Mesenchymal stem cell (in vitro differentiated cells and primary cell): ENCODE measurements around the gene MCM7.

Source experiments
- DNase-seq: peaks from one replicate; pipeline ENCODE4 v3.0.0-alpha.2; 2013
- H2AFZ ChIP-seq: one replicate; pipeline ENCODE4 v1.6.1; 2013; ENCODE audit warnings: low read depth, mild to moderate bottlenecking, control low read depth, inconsistent platforms, low read length, moderate library complexity
- H2AK5ac ChIP-seq: 2 replicates; pipeline ENCODE4 v1.6.1; 2013; ENCODE audit warnings: low read length, moderate library complexity, mild to moderate bottlenecking, inconsistent platforms; ENCODE audit not compliant: severe bottlenecking
- H2BK120ac ChIP-seq: one replicate; pipeline ENCODE4 v1.6.1; 2013; ENCODE audit warnings: low read depth, mild to moderate bottlenecking, inconsistent platforms, low read length, moderate library complexity
- H2BK12ac ChIP-seq, 2 experiments: one replicate each; pipeline ENCODE4 v1.6.1; 2013; ENCODE audit warnings: inconsistent platforms in 2 of 2, low read length in 2 of 2, mild to moderate bottlenecking in 2 of 2, moderate library complexity in 2 of 2, control low read depth in 1 of 2
- H2BK15ac ChIP-seq: one replicate; pipeline ENCODE4 v1.6.1; 2013; ENCODE audit warnings: mild to moderate bottlenecking, low read depth, inconsistent platforms; ENCODE audit not compliant: poor library complexity, severe bottlenecking
- H2BK5ac ChIP-seq: 2 replicates; pipeline ENCODE4 v1.6.1; 2013; ENCODE audit warnings: low read depth, mild to moderate bottlenecking, low read length, control low read depth, inconsistent platforms; ENCODE audit not compliant: poor library complexity, severe bottlenecking
- H3K14ac ChIP-seq, 2 experiments: one replicate each; pipeline ENCODE4 v1.6.1; 2013; ENCODE audit warnings: inconsistent platforms in 2 of 2, low read length in 2 of 2, control low read depth in 1 of 2, mild to moderate bottlenecking in 1 of 2, moderate library complexity in 1 of 2
- H3K18ac ChIP-seq, 2 experiments: one replicate each; pipeline ENCODE4 v1.6.1; 2013; ENCODE audit warnings: inconsistent platforms in 2 of 2, low read length in 2 of 2, control low read depth in 1 of 2, low read depth in 1 of 2, mild to moderate bottlenecking in 1 of 2
- H3K23ac ChIP-seq, 2 experiments: one replicate each; pipeline ENCODE4 v1.6.1; 2013; ENCODE audit warnings: inconsistent platforms in 2 of 2, low read length in 2 of 2, mild to moderate bottlenecking in 2 of 2, moderate library complexity in 2 of 2, control low read depth in 1 of 2
- H3K27ac ChIP-seq: 2 replicates; pipeline ENCODE4 v1.5.1; 2013; ENCODE audit warnings: mild to moderate bottlenecking, moderate library complexity, low read length, control low read depth, inconsistent platforms; ENCODE audit not compliant: poor library complexity, severe bottlenecking
- H3K27me3 ChIP-seq, 2 experiments: 2 replicates each; pipeline versions ENCODE4 v1.6.1 to v1.7.0; 2013; ENCODE audit warnings: low read length in 2 of 2, mild to moderate bottlenecking in 2 of 2, moderate library complexity in 2 of 2, control low read depth in 1 of 2, inconsistent platforms in 1 of 2; ENCODE audit not compliant: control insufficient read depth in 1 of 2, insufficient read depth in 1 of 2
- H3K36me3 ChIP-seq, 2 experiments: 2 replicates each; pipeline versions ENCODE4 v1.6.1 to v1.7.0; 2013; ENCODE audit warnings: low read length in 2 of 2, control low read depth in 1 of 2, inconsistent platforms in 1 of 2, low read depth in 1 of 2, mild to moderate bottlenecking in 1 of 2; ENCODE audit not compliant: insufficient read depth in 2 of 2, control insufficient read depth in 1 of 2
- H3K4ac ChIP-seq, 2 experiments: one replicate each; pipeline ENCODE4 v1.6.1; 2013; ENCODE audit warnings: inconsistent platforms in 2 of 2, low read length in 2 of 2, mild to moderate bottlenecking in 2 of 2, moderate library complexity in 2 of 2, control low read depth in 1 of 2, low read depth in 1 of 2
- H3K4me1 ChIP-seq: 2 replicates; pipeline ENCODE4 v1.6.1; 2013; ENCODE audit warnings: low read depth, low read length, control low read depth; ENCODE audit not compliant: control insufficient read depth, insufficient read depth
- H3K4me2 ChIP-seq: 2 replicates; pipeline ENCODE4 v1.6.1; 2013; ENCODE audit warnings: low read length, mild to moderate bottlenecking, inconsistent platforms; ENCODE audit not compliant: poor library complexity, severe bottlenecking
- H3K4me3 ChIP-seq, 2 experiments: 2 replicates each; pipeline versions ENCODE4 v1.5.1 to v1.7.0; 2013; ENCODE audit warnings: low read length in 2 of 2, mild to moderate bottlenecking in 2 of 2, control low read depth in 1 of 2, low read depth in 1 of 2; ENCODE audit not compliant: insufficient read depth in 1 of 2
- H3K79me1 ChIP-seq: replicated peaks from 2 replicates; pipeline ENCODE4 v1.6.1; 2013; ENCODE audit warnings: mild to moderate bottlenecking, control low read depth, low read length, inconsistent platforms; ENCODE audit not compliant: poor library complexity, severe bottlenecking
- H3K9ac ChIP-seq: 2 replicates; pipeline ENCODE4 v1.7.0; 2013; ENCODE audit warnings: mild to moderate bottlenecking, low read length, moderate library complexity
- H3K9me3 ChIP-seq: 2 replicates; pipeline ENCODE4 v1.7.0; 2013; ENCODE audit warnings: mild to moderate bottlenecking, low read length; ENCODE audit not compliant: control insufficient read depth
- H4K8ac ChIP-seq: one replicate; pipeline ENCODE4 v1.6.1; 2013; ENCODE audit warnings: inconsistent platforms, mild to moderate bottlenecking, low read length, moderate library complexity
- H4K91ac ChIP-seq: one replicate; pipeline ENCODE4 v1.6.1; 2013; ENCODE audit warnings: mild to moderate bottlenecking, low read length, inconsistent platforms
- WGBS: methylation state at CpG from one replicate; pipeline ENCODE4 v1.1.7; 2013; ENCODE audit warnings: mixed read lengths; 5-methylcytosine and 5-hydroxymethylcytosine counted together

Gene MCM7

DNA sequence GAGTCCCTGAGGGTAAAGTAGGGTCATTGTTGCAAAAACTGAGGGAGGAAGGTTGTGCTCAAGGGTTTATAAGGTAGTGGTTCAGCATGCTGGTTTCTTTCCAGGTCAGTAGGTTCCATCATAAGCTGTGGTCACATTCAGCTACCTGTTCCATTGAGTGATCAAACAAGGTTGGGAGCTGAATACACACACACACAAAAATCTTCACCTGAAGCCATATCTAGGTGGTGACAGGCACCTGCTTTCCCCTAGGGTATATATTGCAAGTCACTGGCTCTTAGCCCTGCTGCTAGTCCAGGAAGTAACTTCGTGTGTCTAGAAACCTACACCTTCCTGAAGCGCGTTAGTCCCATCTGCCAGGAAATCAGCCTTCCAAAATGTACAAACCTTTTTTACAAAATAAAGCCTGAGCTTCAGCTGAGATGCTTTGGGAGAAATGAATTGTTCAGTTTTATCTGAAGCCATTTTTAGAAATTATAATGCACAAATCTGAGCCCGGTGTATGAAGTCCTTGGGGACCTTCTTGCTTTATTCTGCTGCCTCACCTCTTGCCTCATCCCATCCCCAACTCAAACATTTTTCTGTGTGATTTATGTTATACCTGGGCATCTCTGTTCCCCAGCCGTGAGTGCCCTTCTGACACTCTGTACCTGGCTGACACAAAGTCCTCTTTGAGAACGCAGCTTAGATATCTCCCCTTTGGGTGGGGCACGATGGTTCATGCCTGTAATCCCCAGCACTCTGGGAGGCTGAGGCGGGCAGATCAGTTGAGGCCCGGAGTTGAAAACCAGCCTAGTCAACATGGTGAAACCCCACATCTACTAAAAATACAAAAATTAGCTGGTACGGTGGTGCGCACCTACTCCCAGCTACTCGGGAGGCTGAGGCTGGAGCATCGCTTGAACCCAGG, 36.9 kb upstream of the MCM7 start:
- H2AK5ac ChIP-seq, result no peak overlapping the region
- H2BK5ac ChIP-seq, result no peak overlapping the region
- H2AFZ ChIP-seq, result no peak overlapping the region
- no peak overlapping the region for H3K9ac ChIP-seq
- no peaks in the 10 kb centered on the region for H3K36me3 ChIP-seq
- H3K18ac ChIP-seq, result no peak overlapping the region
- H4K91ac ChIP-seq, result no peak overlapping the region
- no peak overlapping the region for H3K23ac ChIP-seq
- no peak overlapping the region for H3K14ac ChIP-seq
- no peak overlapping the region for H3K4ac ChIP-seq
- 93% methylated on average over 13 of the region's 13 CpGs for WGBS
- H3K4me3 ChIP-seq, result no peak overlapping the region
- no peaks in the 10 kb centered on the region for H3K4me1 ChIP-seq
- H3K79me1 ChIP-seq, result no peaks in the 10 kb centered on the region
- no peak overlapping the region for H4K8ac ChIP-seq
- H2BK15ac ChIP-seq, result no peak overlapping the region
- H3K9me3 ChIP-seq, result no peaks in the 10 kb centered on the region
- no peak for DNase-seq
- H2BK120ac ChIP-seq, result no peak overlapping the region
- H3K4me2 ChIP-seq, result no peak overlapping the region
- no peak overlapping the region for H3K27ac ChIP-seq
- H2BK12ac ChIP-seq, result no peak overlapping the region
- H3K27me3 ChIP-seq, result peaks cover 7 to 9% of the 10 kb centered on the region in 2 experiments

DNA sequence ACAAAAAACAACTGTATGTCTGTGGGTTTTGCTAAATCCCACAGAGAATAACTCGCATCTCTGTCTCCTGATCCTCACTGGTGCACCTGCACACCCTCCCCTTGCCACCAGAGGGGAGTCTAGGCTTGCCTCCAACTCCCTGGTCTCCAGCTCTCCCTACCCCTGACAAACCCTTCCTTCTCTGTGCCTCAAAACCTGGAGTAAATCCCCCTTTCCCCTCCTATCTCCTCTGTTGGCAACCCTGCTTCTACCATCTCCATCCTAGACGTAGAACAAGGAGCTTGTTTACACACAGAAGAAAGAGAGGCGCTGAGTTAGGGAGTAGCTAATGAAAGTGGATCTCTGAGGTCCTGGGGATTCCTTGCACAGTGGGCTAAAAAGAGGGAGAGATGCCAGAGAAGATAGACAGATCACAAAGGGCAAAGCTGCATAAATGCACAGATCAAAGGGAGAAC, 31.5 kb upstream of the MCM7 start:
- DNase-seq, result peak; percentile 74
- H2BK5ac ChIP-seq, result no peak overlapping the region
- no peak overlapping the region for H2BK12ac ChIP-seq
- no peak overlapping the region for H3K4me2 ChIP-seq
- no peaks in the 10 kb centered on the region for H3K9me3 ChIP-seq
- H3K27ac ChIP-seq, result no peak overlapping the region
- H4K91ac ChIP-seq, result no peak overlapping the region
- no peak overlapping the region for H2BK120ac ChIP-seq
- no peak overlapping the region for H4K8ac ChIP-seq
- peaks cover under 1% of the 10 kb centered on the region for H3K79me1 ChIP-seq
- no peak overlapping the region for H3K14ac ChIP-seq
- H3K36me3 ChIP-seq, result no peaks in the 10 kb centered on the region
- H3K9ac ChIP-seq, result peak overlapping the region; percentile 42
- WGBS, result 20% methylated on average over 3 of the region's 3 CpGs
- H3K4me1 ChIP-seq, result peaks cover 7% of the 10 kb centered on the region
- no peak overlapping the region for H2AK5ac ChIP-seq
- no peak overlapping the region for H3K23ac ChIP-seq
- H2AFZ ChIP-seq, result no peak overlapping the region
- no peak overlapping the region for H3K4ac ChIP-seq
- H3K18ac ChIP-seq, result no peak overlapping the region
- no peak overlapping the region for H2BK15ac ChIP-seq
- H3K4me3 ChIP-seq, result peak overlapping the region in 1 of 2 experiments; percentile 17
- H3K27me3 ChIP-seq, result peaks cover 0 to 5% of the 10 kb centered on the region in 2 experiments

- Histone ChIP-seq H3K36me3 (no peaks in the 10 kb centered on the region), H4K91ac (no peak overlapping the region), H3K9me3 (no peaks in the 10 kb centered on the region), H2BK12ac (no peak overlapping the region), H3K4me3 (no peak overlapping the region), H3K79me1 (peaks cover 6% of the 10 kb centered on the region), H3K27ac (no peak overlapping the region), H2AFZ (no peak overlapping the region), H2BK15ac (no peak overlapping the region), H4K8ac (no peak overlapping the region), H2BK5ac (no peak overlapping the region), H2BK120ac (no peak overlapping the region), H3K14ac (no peak overlapping the region), H3K27me3 (peaks cover 0 to 5% of the 10 kb centered on the region in 2 experiments), H3K4me2 (no peak overlapping the region), H2AK5ac (no peak overlapping the region), H3K18ac (no peak overlapping the region), H3K23ac (no peak overlapping the region), H3K4me1 (peaks cover 13% of the 10 kb centered on the region), H3K4ac (no peak overlapping the region), H3K9ac (no peak overlapping the region)
- WGBS, result 78% methylated on average over 6 of the region's 7 CpGs
- DNase-seq, result no peak
Observed at GRCh38 chr7:100132126-100132525, 30.9 kb upstream of the MCM7 start.

DNA sequence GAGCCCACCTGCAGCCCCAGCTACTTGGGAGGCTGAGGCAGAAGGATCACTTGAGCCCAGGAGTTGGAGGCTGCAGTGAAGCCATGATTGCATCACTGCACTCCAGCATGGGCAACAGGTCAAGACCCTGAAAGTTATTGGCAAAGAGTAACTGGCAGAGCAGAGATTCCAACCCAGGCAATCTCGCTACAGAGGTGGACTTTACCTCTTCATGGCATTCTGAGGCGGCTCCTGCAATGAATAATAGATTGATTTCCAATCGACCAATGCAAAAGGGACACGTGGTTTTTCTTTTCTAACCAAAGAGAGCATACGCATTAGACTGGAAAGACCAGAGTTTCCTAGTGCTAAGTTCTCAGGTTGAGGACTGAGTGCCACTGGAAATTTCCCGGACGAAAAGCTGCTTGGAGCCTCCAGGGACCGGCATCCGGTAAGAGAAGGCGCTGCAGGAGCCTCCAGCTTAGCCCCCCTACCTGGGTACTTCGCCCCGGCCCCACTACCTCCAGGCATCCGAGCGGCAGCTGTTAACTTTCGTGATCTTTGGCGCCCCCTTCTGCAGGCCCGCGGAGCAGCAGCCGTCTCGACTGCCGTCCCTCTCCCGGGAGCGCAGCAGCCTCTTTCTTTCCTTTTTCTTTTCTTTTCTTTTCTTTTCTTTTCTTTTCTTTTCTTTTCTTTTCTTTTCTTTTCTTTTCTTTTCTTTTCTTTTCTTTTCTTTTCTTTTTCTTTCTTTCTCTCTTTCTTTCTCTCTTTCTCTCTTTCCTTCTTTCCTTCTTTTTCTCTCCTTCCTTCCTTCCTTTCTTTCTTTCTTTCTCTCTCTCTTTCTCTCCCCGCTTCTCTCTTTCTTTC, 29.6 kb upstream of the MCM7 start:
- H3K79me1 ChIP-seq, result peaks cover 7% of the 10 kb centered on the region
- H3K9ac ChIP-seq, result peak overlapping the region; percentile 62
- H4K8ac ChIP-seq, result no peak overlapping the region
- peak overlapping the region in 1 of 2 experiments; percentile 35 for H3K4me3 ChIP-seq
- H3K18ac ChIP-seq, result peak overlapping the region in 1 of 2 experiments; percentile 12
- H2BK12ac ChIP-seq, result peak overlapping the region in 1 of 2 experiments; percentile 39
- H2BK15ac ChIP-seq, result no peak overlapping the region
- peak; percentile 55 for DNase-seq
- H3K27me3 ChIP-seq, result no peaks in the 10 kb centered on the region
- H2AFZ ChIP-seq, result no peak overlapping the region
- peaks cover 17% of the 10 kb centered on the region for H3K4me1 ChIP-seq
- no peak overlapping the region for H2AK5ac ChIP-seq
- H3K23ac ChIP-seq, result no peak overlapping the region
- no peak overlapping the region for H3K27ac ChIP-seq
- H3K4ac ChIP-seq, result peak overlapping the region in 1 of 2 experiments; percentile 2
- H3K9me3 ChIP-seq, result no peaks in the 10 kb centered on the region
- H3K36me3 ChIP-seq, result no peaks in the 10 kb centered on the region
- no peak overlapping the region for H2BK5ac ChIP-seq
- no peak overlapping the region for H2BK120ac ChIP-seq
- 15% methylated on average over 24 of the region's 24 CpGs for WGBS
- peak overlapping the region; percentile 72 for H3K4me2 ChIP-seq
- no peak overlapping the region for H4K91ac ChIP-seq
- H3K14ac ChIP-seq, result no peak overlapping the region
